HG02938 (cell line): ENCODE measurements around the gene CDH23.

ENCODE experiments used
- ATAC-seq: cut with Tn5 transposase; IDR thresholded peaks from one replicate; pipeline ENCODE4 v1.9.1; 2021; ENCODE audit warnings: mild to moderate bottlenecking, moderate library complexity; ENCODE audit not compliant: unreplicated experiment

The CDH23 gene

GRCh38 chr10:71577345-71577744 is 180.6 kb downstream of the CDH23 start:
- ATAC-seq, result no peak

GRCh38 chr10:71578069-71578468 is 181.3 kb downstream of the CDH23 start:
- no peak for ATAC-seq

- ATAC-seq, result no peak
Observed at GRCh38 chr10:71579668-71580067, 182.9 kb downstream of the CDH23 start.

- no peak for ATAC-seq
Observed at GRCh38 chr10:71580415-71580814, 183.7 kb downstream of the CDH23 start.

GRCh38 chr10:71580926-71581325 is 184.2 kb downstream of the CDH23 start:
- no peak for ATAC-seq

GRCh38 chr10:71581376-71581775 is 184.7 kb downstream of the CDH23 start:
- ATAC-seq, result no peak

- no peak for ATAC-seq
Observed at GRCh38 chr10:71582019-71582418, 185.3 kb downstream of the CDH23 start.

GRCh38 chr10:71582506-71583475 is 186.1 kb downstream of the CDH23 start:
- ATAC-seq, result no peak

GRCh38 chr10:71584461-71584860 is 187.7 kb downstream of the CDH23 start:
- ATAC-seq, result no peak

- ATAC-seq, result no peak
Observed at GRCh38 chr10:71584902-71585563, 188.3 kb downstream of the CDH23 start.

- no peak for ATAC-seq
Observed at GRCh38 chr10:71585564-71586290, 189.0 kb downstream of the CDH23 start.

GRCh38 chr10:71587941-71588573 is 191.3 kb downstream of the CDH23 start:
- ATAC-seq, result no peak

- ATAC-seq, result no peak
Observed at GRCh38 chr10:71588685-71589084, 192.0 kb downstream of the CDH23 start.

GRCh38 chr10:71589617-71590551 is 193.2 kb downstream of the CDH23 start:
- no peak for ATAC-seq

GRCh38 chr10:71590781-71591350 is 194.1 kb downstream of the CDH23 start:
- ATAC-seq, result no peak

GRCh38 chr10:71594934-71595571 is 198.3 kb downstream of the CDH23 start:
- ATAC-seq, result no peak

GRCh38 chr10:71595649-71596048 is 198.9 kb downstream of the CDH23 start:
- no peak for ATAC-seq

- no peak for ATAC-seq
Observed at GRCh38 chr10:71596127-71596526, 199.4 kb downstream of the CDH23 start.

- ATAC-seq, result no peak
Observed at GRCh38 chr10:71596759-71597158, 200.0 kb downstream of the CDH23 start.
